HepG2 (cell line): ENCODE results near the gene MRM2. TPM values are rescaled to one million over a fixed set of nuclear protein-coding genes. Genes with fewer than 3 reads are reported as not detected.

ENCODE experiments used
- ESRRA ChIP-seq: sonication (generic); formaldehyde crosslinking; IDR thresholded peaks from 2 replicates; pipeline ENCODE4 v1.5.1; 2020; ENCODE audit warnings: mild to moderate bottlenecking, low read depth, missing genetic modification reagents
- IKZF4 ChIP-seq: sonication (generic); formaldehyde crosslinking; IDR thresholded peaks from 2 replicates; pipeline ENCODE4 v1.5.1; 2020; ENCODE audit warnings: borderline replicate concordance, mild to moderate bottlenecking, low read depth, missing genetic modification reagents; ENCODE audit errors: not compliant biosample characterization
- IRX3 ChIP-seq: sonication (generic); formaldehyde crosslinking; IDR thresholded peaks from 2 replicates; pipeline ENCODE4 v1.8.1; 2023; ENCODE audit warnings: mild to moderate bottlenecking, low read depth, missing genetic modification reagents, borderline replicate concordance
- MEF2D ChIP-seq: sonication (generic); formaldehyde crosslinking; IDR thresholded peaks from 2 replicates; pipeline ENCODE4 v1.5.1; 2020; ENCODE audit warnings: mild to moderate bottlenecking, missing genetic modification reagents
- NR1H2 ChIP-seq: sonication (generic); formaldehyde crosslinking; IDR thresholded peaks from 2 replicates; pipeline ENCODE4 v1.8.1; 2022; ENCODE audit warnings: low read depth, missing genetic modification reagents, borderline replicate concordance
- POLR2G ChIP-seq: fragments of 200-400 bp; formaldehyde crosslinking; IDR thresholded peaks from 2 replicates; pipeline ENCODE4 v1.6.1; 2018; ENCODE audit warnings: mild to moderate bottlenecking, low read depth, low read length, moderate library complexity
- RAD51 ChIP-seq: fragments of 450-650 bp; IDR thresholded peaks from 2 replicates; pipeline ENCODE4 v1.6.1; 2016; ENCODE audit warnings: borderline replicate concordance
- SP4 ChIP-seq: sonication (generic); formaldehyde crosslinking; IDR thresholded peaks from 2 replicates; pipeline ENCODE4 v1.8.1; 2023; ENCODE audit warnings: mild to moderate bottlenecking, missing genetic modification reagents
- TAF1 ChIP-seq: sonication (generic); formaldehyde crosslinking; IDR thresholded peaks from 2 replicates; pipeline ENCODE4 v1.4.0; 2020; ENCODE audit warnings: missing genetic modification reagents
- ZBTB38 ChIP-seq: sonication (generic); formaldehyde crosslinking; IDR thresholded peaks from 2 replicates; pipeline ENCODE4 v1.5.1; 2020; ENCODE audit warnings: mild to moderate bottlenecking, missing genetic modification reagents
- ZNF3 ChIP-seq: IDR thresholded peaks from 2 replicates; pipeline ENCODE4 v1.7.0; 2017; ENCODE audit warnings: inconsistent platforms
- ZNF335 ChIP-seq: sonication (generic); formaldehyde crosslinking; IDR thresholded peaks from 2 replicates; pipeline ENCODE4 v1.4.0; 2020; ENCODE audit warnings: missing genetic modification reagents
- ZNF350 ChIP-seq: sonication (generic); formaldehyde crosslinking; IDR thresholded peaks from 2 replicates; pipeline ENCODE4 v1.4.0; 2020; ENCODE audit warnings: mild to moderate bottlenecking, low read depth, missing genetic modification reagents, borderline replicate concordance
- ZNF556 ChIP-seq: sonication (generic); formaldehyde crosslinking; IDR thresholded peaks from 2 replicates; pipeline ENCODE4 v1.4.0; 2020; ENCODE audit warnings: mild to moderate bottlenecking, missing genetic modification reagents, borderline replicate concordance
- ZNF724P ChIP-seq: sonication (generic); formaldehyde crosslinking; IDR thresholded peaks from 2 replicates; pipeline ENCODE4 v1.8.0; 2022; ENCODE audit warnings: missing genetic modification reagents, borderline replicate concordance
- polyA plus RNA-seq, 8 experiments: library from polyadenylated mRNA; depleted of rRNA in 3 of 8; stranded (reverse) in 7 of 8; unstranded in 1 of 8; fragments of >200 nt; fragmentation: Illumina TruSeq in 4 of 8; extraction: Trizol in 4 of 8; gene quantifications; 2 replicates each; pipeline versions ENCODE4 v1.2.1 to v1.2.3, GENCODE V29; 2011 to 2016; ENCODE audit warnings: low read depth in 4 of 8, missing spikeins in 1 of 8, mixed read lengths in 1 of 8; ENCODE audit not compliant: insufficient read depth in 1 of 8
- total RNA-seq, 5 experiments: library from RNA; depleted of rRNA; stranded (reverse); fragments of >200 nt; fragmentation: Illumina TruSeq; extraction: Trizol; gene quantifications; 2 replicates each; pipeline ENCODE4 v1.2.3, GENCODE V29; 2016; ENCODE audit warnings: low read depth in 1 of 5
- TF ChIP-seq, protein P1 (sequence below): sonication (generic); formaldehyde crosslinking; IDR thresholded peaks from 2 replicates; pipeline ENCODE4 v1.5.0; 2020; ENCODE audit warnings: mild to moderate bottlenecking, missing genetic modification reagents
- TF ChIP-seq, protein P2 (sequence below): sonication (generic); formaldehyde crosslinking; IDR thresholded peaks from 2 replicates; pipeline ENCODE4 v1.8.0; 2022; ENCODE audit warnings: missing genetic modification reagents, low read depth, mild to moderate bottlenecking, borderline replicate concordance
- TF ChIP-seq, protein P3 (sequence below): sonication (generic); formaldehyde crosslinking; IDR thresholded peaks from 2 replicates; pipeline ENCODE4 v1.8.0; 2022; ENCODE audit warnings: low read depth, missing genetic modification reagents
- TF ChIP-seq, protein P4 (sequence below): sonication (generic); formaldehyde crosslinking; IDR thresholded peaks from 2 replicates; pipeline ENCODE4 v1.4.0; 2020; ENCODE audit warnings: missing genetic modification reagents
- TF ChIP-seq, protein P5 (sequence below), 2 experiments: sonication (generic) in 1 of 2; formaldehyde crosslinking in 1 of 2; IDR thresholded peaks; 2 replicates each; pipeline versions ENCODE4 v1.4.0 to v1.6.1; 2018 to 2020; ENCODE audit warnings: missing genetic modification reagents in 2 of 2, borderline replicate concordance in 1 of 2, low read depth in 1 of 2, mild to moderate bottlenecking in 1 of 2, missing biosample characterization in 1 of 2

Gene MRM2
- total and polyA plus RNA-seq, 2 of the 13 experiments (the other 11 are each of a cell fraction or from before 2014, with no cell fraction given), result 13.2 to 34.2 TPM

DNA sequence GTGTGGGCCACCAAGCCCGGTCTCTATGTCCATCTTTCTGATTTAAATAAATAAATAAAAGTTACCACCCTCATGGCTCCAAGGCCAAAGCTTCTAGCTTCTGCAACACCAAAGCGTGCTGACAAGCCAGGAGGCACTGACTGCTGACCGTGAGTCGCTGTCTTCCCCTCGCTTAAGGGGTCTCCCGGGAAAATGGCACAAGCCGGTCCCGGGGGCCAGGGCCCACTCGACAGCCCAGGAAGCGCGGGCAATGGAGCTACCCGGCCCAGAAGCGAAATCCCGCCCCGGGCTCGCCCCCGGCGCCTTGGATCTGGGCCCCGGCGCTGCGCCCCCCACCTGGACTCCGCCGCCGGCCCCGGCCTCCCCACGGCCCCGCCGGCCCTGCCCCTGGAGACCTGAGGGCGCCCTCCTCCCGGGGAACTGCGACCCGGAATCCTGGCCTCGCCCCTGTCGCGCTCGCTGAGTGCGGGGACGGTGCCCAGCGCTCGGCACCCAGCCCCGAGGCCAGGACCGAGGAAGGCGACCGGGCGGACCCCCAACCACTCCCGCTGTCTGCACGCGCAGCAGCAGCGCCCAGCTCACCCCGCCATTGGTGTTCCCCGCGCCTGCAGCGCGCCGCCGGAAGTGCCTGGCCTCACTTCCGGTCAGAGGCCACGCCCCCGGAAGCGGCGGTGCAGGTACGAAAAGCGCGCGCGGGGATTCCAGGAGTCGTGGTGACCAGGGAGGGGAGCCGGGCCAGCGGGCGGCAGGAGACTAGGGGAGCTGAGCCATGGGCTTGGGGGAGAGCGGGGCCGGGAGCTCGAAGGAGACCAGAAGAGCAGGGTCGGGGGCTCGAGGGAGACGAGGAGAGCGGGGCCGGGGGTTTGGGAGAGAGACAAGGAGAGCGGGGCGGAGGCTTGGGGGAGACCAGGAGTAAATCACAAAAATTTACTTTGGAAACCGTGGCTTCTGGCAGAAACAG lies at the start of gene MRM2, which contains the start of gene NUDT1 (continued):
- TF ChIP-seq, protein P1, sequence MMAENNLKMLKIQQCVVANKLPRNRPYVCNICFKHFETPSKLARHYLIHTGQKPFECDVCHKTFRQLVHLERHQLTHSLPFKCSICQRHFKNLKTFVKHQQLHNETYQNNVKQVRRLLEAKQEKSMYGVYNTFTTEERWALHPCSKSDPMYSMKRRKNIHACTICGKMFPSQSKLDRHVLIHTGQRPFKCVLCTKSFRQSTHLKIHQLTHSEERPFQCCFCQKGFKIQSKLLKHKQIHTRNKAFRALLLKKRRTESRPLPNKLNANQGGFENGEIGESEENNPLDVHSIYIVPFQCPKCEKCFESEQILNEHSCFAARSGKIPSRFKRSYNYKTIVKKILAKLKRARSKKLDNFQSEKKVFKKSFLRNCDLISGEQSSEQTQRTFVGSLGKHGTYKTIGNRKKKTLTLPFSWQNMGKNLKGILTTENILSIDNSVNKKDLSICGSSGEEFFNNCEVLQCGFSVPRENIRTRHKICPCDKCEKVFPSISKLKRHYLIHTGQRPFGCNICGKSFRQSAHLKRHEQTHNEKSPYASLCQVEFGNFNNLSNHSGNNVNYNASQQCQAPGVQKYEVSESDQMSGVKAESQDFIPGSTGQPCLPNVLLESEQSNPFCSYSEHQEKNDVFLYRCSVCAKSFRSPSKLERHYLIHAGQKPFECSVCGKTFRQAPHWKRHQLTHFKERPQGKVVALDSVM (CRISPR knock-in tag), result peak; percentile 71
- peak; percentile 68 for TF ChIP-seq ZNF350 (CRISPR knock-in tag)
- 0 out of 2 replicates have a peak, but pooled peaks have one; percentile 45 for TF ChIP-seq MEF2D (CRISPR knock-in tag)
- TF ChIP-seq, protein P2, sequence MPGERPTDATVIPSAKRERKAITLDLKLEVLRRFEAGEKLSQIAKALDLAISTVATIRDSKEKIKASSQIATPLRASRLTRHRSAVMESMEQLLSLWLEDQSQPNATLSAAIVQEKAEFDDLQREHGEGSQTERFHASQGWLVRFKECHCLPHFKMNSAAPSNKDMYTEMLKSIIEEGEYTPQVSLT (CRISPR knock-in tag), result no peak
- 0 out of 2 replicates have a peak, but pooled peaks have one; percentile 49 for TF ChIP-seq ZNF335 (CRISPR knock-in tag)
- TF ChIP-seq ZNF724P (CRISPR knock-in tag), result peak; percentile 90; the same call in 1 of the 2 replicates
- TF ChIP-seq SP4 (CRISPR knock-in tag), result peak; percentile 93
- TF ChIP-seq NR1H2, result 0 out of 2 replicates have a peak, but pooled peaks have one; percentile 47
- TF ChIP-seq, protein P3, sequence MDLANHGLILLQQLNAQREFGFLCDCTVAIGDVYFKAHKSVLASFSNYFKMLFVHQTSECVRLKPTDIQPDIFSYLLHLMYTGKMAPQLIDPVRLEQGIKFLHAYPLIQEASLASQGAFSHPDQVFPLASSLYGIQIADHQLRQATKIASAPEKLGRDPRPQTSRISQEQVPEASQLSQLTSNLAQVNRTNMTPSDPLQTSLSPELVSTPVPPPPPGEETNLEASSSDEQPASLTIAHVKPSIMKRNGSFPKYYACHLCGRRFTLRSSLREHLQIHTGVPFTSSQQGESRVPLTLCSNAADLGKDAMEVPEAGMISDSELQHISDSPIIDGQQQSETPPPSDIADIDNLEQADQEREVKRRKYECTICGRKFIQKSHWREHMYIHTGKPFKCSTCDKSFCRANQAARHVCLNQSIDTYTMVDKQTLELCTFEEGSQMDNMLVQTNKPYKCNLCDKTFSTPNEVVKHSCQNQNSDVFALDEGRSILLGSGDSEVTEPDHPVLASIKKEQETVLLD (CRISPR knock-in tag), result 0 out of 2 replicates have a peak, but pooled peaks have one; percentile 51
- peak; percentile 50 for TF ChIP-seq IKZF4 (CRISPR knock-in tag)
- TF ChIP-seq RAD51, result no peak
- TF ChIP-seq ZNF556 (CRISPR knock-in tag), result peak; percentile 41; the same call in 1 of the 2 replicates
- no peak for TF ChIP-seq ZNF3 (CRISPR knock-in tag)
- TF ChIP-seq IRX3 (CRISPR knock-in tag), result 0 out of 2 replicates have a peak, but pooled peaks have one; percentile 77
- TF ChIP-seq, protein P4, sequence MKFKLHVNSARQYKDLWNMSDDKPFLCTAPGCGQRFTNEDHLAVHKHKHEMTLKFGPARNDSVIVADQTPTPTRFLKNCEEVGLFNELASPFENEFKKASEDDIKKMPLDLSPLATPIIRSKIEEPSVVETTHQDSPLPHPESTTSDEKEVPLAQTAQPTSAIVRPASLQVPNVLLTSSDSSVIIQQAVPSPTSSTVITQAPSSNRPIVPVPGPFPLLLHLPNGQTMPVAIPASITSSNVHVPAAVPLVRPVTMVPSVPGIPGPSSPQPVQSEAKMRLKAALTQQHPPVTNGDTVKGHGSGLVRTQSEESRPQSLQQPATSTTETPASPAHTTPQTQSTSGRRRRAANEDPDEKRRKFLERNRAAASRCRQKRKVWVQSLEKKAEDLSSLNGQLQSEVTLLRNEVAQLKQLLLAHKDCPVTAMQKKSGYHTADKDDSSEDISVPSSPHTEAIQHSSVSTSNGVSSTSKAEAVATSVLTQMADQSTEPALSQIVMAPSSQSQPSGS, result 0 out of 2 replicates have a peak, but pooled peaks have one; percentile 14
- TF ChIP-seq ZBTB38 (CRISPR knock-in tag), result peak; percentile 85
- peak; percentile 96 for TF ChIP-seq POLR2G
- no peak for TF ChIP-seq ESRRA
- TF ChIP-seq TAF1 (CRISPR knock-in tag), result peak; percentile 97
- TF ChIP-seq, protein P5, sequence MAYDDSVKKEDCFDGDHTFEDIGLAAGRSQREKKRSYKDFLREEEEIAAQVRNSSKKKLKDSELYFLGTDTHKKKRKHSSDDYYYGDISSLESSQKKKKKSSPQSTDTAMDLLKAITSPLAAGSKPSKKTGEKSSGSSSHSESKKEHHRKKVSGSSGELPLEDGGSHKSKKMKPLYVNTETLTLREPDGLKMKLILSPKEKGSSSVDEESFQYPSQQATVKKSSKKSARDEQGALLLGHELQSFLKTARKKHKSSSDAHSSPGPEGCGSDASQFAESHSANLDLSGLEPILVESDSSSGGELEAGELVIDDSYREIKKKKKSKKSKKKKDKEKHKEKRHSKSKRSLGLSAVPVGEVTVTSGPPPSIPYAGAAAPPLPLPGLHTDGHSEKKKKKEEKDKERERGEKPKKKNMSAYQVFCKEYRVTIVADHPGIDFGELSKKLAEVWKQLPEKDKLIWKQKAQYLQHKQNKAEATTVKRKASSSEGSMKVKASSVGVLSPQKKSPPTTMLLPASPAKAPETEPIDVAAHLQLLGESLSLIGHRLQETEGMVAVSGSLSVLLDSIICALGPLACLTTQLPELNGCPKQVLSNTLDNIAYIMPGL (CRISPR knock-in tag; IDR thresholded peaks at IDR 0.05; ENCODE audit: borderline replicate concordance in 1 of 2, low read depth in 1 of 2), result peak; percentile 70 to 81; a peak in 3 of 4 replicates
